ENCODE results near the gene MFAP2. TPM values are rescaled to one million over a fixed set of nuclear protein-coding genes. Genes with fewer than 3 reads are reported as not detected.

MFAP2 gene
- total RNA-seq, 1 experiment from 2014 or later = 141 TPM

DNA sequence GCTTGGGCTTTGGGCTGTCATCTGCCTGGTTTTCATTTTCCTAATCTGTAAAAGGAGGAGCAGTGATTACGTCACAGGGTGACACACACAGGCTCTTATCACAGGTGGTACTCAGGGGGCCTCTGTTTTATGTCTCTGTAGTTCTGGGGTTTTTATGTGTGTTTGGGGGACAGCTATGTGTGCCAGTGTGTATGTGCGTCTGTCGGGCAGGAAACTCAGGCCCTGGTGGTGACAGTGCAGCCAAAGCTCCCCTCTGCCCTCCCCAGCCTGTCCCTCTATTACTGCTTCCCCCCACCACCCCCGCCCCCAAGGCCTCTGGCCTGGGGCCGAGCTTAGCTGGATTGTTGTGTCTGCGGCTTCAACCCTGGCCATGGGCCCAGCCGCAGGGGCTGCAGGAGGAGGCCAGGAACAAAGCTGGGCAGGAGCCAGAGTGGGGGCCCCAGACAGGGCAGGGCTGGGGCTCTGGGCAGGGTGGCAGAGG, 13.3 kb downstream of the MFAP2 start:
- H3K36me3 Mint-ChIP-seq = peaks cover 22% of the 10 kb centered on the region

GRCh38 chr1:16966282-16966681, 14.1 kb downstream of the MFAP2 start:
- DNase-seq (ENCODE audit: low spot score) = no peak
- CTCF ChIA-PET = interaction anchor here (1.2 to 2.5 kb wide), 4 partner anchors 12 to 41 kb away, joined by 4 to 14 read pairs (median 4); no protein-coding TSS in a partner anchor
- ATAC-seq = no peak
- TF ChIP-seq KAT7 (CRISPR knock-in tag; IDR thresholded peaks at IDR 0.05; ENCODE audit: borderline replicate concordance) = no peak
- TF ChIP-seq FOXJ3 (CRISPR knock-in tag; IDR thresholded peaks at IDR 0.05; ENCODE audit: borderline replicate concordance) = no peak
- TF ChIP-seq ZNF396 (CRISPR knock-in tag; IDR thresholded peaks at IDR 0.05; ENCODE audit: borderline replicate concordance) = no peak
- TF ChIP-seq, protein P1, sequence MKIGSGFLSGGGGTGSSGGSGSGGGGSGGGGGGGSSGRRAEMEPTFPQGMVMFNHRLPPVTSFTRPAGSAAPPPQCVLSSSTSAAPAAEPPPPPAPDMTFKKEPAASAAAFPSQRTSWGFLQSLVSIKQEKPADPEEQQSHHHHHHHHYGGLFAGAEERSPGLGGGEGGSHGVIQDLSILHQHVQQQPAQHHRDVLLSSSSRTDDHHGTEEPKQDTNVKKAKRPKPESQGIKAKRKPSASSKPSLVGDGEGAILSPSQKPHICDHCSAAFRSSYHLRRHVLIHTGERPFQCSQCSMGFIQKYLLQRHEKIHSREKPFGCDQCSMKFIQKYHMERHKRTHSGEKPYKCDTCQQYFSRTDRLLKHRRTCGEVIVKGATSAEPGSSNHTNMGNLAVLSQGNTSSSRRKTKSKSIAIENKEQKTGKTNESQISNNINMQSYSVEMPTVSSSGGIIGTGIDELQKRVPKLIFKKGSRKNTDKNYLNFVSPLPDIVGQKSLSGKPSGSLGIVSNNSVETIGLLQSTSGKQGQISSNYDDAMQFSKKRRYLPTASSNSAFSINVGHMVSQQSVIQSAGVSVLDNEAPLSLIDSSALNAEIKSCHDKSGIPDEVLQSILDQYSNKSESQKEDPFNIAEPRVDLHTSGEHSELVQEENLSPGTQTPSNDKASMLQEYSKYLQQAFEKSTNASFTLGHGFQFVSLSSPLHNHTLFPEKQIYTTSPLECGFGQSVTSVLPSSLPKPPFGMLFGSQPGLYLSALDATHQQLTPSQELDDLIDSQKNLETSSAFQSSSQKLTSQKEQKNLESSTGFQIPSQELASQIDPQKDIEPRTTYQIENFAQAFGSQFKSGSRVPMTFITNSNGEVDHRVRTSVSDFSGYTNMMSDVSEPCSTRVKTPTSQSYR (CRISPR knock-in tag; IDR thresholded peaks at IDR 0.05) = no peak
- TF ChIP-seq TCF7 (CRISPR knock-in tag; IDR thresholded peaks at IDR 0.05; ENCODE audit: low read depth) = no peak
- no peak for TF ChIP-seq NFATC4 (CRISPR knock-in tag; IDR thresholded peaks at IDR 0.05)
- no peak for TF ChIP-seq ZNF263 (CRISPR knock-in tag; IDR thresholded peaks at IDR 0.05; ENCODE audit: low read depth)
- TF ChIP-seq GTF2I (CRISPR knock-in tag; conservative IDR thresholded peaks at IDR 0.05) = no peak
- H3K27me3 Mint-ChIP-seq (ENCODE audit: low read depth) = no peaks in the 10 kb centered on the region
- no peaks in the 10 kb centered on the region for H3K9me3 Mint-ChIP-seq
- H3K4me1 Mint-ChIP-seq = 0 out of 2 replicates have a peak, but pooled peaks cover 2% of the 10 kb centered on the region
- peaks cover 22% of the 10 kb centered on the region for H3K36me3 Mint-ChIP-seq
- no peak overlapping the region for H3K27ac Mint-ChIP-seq
- no peak overlapping the region for H3K4me3 Mint-ChIP-seq
- POLR2A ChIA-PET = no interaction called here

More for the DNA sequence above, 13.3 kb downstream of the MFAP2 start:
- DNase-seq (ENCODE audit: low spot score) = no peak
- CTCF ChIA-PET = interaction anchor here (1.1 to 2.5 kb wide), 6 partner anchors 11 to 40 kb away, joined by 3 to 14 read pairs (median 4); no protein-coding TSS in a partner anchor
- TF ChIP-seq ZNF396 (CRISPR knock-in tag; IDR thresholded peaks at IDR 0.05; ENCODE audit: borderline replicate concordance) (no peak), MYBL2 (CRISPR knock-in tag; IDR thresholded peaks at IDR 0.05) (no peak), NFYB (CRISPR knock-in tag; conservative IDR thresholded peaks at IDR 0.05; ENCODE audit: low read depth) (no peak), IRF2 (CRISPR knock-in tag; IDR thresholded peaks at IDR 0.05; ENCODE audit: borderline replicate concordance, low read depth) (no peak), ERG (CRISPR knock-in tag; IDR thresholded peaks at IDR 0.05) (no peak), ZSCAN18 (CRISPR knock-in tag; IDR thresholded peaks at IDR 0.05) (no peak), NFATC4 (CRISPR knock-in tag; IDR thresholded peaks at IDR 0.05) (no peak), ZNF121 (CRISPR knock-in tag; IDR thresholded peaks at IDR 0.05) (no peak), ZNF219 (CRISPR knock-in tag; IDR thresholded peaks at IDR 0.05; ENCODE audit: borderline replicate concordance) (no peak)
- TF ChIP-seq, protein P2, sequence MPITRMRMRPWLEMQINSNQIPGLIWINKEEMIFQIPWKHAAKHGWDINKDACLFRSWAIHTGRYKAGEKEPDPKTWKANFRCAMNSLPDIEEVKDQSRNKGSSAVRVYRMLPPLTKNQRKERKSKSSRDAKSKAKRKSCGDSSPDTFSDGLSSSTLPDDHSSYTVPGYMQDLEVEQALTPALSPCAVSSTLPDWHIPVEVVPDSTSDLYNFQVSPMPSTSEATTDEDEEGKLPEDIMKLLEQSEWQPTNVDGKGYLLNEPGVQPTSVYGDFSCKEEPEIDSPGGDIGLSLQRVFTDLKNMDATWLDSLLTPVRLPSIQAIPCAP (CRISPR knock-in tag; IDR thresholded peaks at IDR 0.05) = no peak
- no peak overlapping the region for H3K27ac Mint-ChIP-seq
- no peak for ATAC-seq
- H3K27me3 Mint-ChIP-seq (ENCODE audit: low read depth) = no peaks in the 10 kb centered on the region
- H3K4me1 Mint-ChIP-seq = peaks cover 6% of the 10 kb centered on the region
- H3K4me3 Mint-ChIP-seq = no peak overlapping the region
- POLR2A ChIA-PET = no interaction called here
- no peaks in the 10 kb centered on the region for H3K9me3 Mint-ChIP-seq
